ENCODE results near the gene ZNF674.

ZNF674 gene

GRCh38 chrX:46545111-46546005 is at the start of gene ZNF674:
TSS of gene ZNF674 (minus strand) at chrX:46545421. CDS start at chrX:46542087, 3,334 bp downstream.
- peak; percentile 92 to 93 for DNase-seq (ENCODE audit: low read depth in 2 of 2)
- TF ChIP-seq CTCF (IDR thresholded peaks at IDR 0.05; ENCODE audit: low read depth, low read length) = no peak
- H3K4me3 ChIP-seq (replicated peaks in 1 of 2; ENCODE audit: low read depth in 2 of 2, low read length in 2 of 2) = peak within 1 kb of the TSS; percentile 68 to 75

DNA sequence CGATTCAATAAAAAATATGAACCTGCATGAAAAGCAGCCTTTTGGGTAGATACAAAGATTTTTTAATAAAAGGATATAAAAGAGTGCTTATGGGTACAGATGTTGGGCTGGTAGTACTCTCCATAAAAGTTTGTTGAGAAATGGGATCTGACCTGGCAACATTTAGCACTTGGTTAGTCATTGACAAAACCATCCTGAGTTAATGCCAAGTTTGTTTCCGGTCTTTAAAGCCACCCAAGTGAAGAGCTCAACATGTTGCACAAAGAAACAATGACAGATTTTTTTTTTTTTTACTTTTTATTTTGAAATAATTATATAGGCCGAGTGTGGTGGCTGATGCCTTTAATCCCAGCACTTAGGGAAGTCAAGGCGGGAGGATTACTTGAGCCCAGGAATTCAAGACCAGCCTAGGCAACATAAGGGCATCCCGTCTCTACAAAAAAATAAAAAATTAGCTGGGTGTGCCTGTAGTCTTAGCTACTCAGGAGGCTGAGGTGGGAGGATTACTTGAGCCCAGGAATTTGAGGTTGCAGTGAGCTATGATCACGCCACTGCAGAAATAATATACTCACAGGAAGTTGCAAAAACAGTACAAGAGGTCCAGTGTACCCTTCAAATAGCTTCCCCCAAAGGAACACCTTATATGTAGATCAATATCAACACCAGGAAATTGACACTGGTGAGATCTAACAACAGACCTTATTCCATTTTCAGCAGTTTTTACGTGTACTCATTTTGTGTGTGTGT is 44.9 kb upstream of the ZNF674 start:
- no peak for TF ChIP-seq CTCF (IDR thresholded peaks at IDR 0.05; ENCODE audit: low read depth, low read length)
- DNase-seq (ENCODE audit: low read depth in 2 of 2) = peak; percentile 84 to 87
- no peak overlapping the region for H3K4me3 ChIP-seq (replicated peaks in 1 of 2; ENCODE audit: low read depth in 2 of 2, low read length in 2 of 2)

DNA sequence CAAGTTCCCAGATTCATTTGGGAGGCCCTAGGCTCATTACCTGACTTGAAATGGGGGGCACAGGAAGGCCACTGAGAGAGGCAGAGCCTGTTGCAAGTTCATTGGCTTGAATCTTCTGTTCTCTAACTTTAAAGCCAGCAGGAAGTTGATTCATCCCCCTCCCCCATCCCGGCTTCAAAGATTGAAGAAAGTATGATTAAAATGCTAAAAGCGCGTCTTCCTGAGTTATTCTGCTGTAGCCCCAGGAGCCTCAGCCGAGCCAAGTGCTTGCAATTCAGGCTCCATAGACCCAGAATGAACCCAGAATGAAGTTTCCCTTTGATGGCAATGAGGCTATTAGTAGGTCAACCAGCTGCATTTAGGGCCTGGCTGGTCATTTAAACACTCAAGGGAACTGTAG is 43.0 kb upstream of the ZNF674 start:
- H3K4me3 ChIP-seq (replicated peaks in 1 of 2; ENCODE audit: low read depth in 2 of 2, low read length in 2 of 2) = no peak overlapping the region
- DNase-seq (ENCODE audit: low read depth in 2 of 2) = peak; percentile 83 to 86

GRCh38 chrX:46587753-46588171 is 42.5 kb upstream of the ZNF674 start:
- H3K4me3 ChIP-seq (replicated peaks in 1 of 2; ENCODE audit: low read depth in 2 of 2, low read length in 2 of 2) = peak overlapping the region in 1 of 2 donors; percentile 18
- TF ChIP-seq CTCF (IDR thresholded peaks at IDR 0.05; ENCODE audit: low read depth, low read length) = no peak
- DNase-seq (ENCODE audit: low read depth in 2 of 2) = peak; percentile 58 to 62

More for the DNA sequence above, 43.0 kb upstream of the ZNF674 start:
- TF ChIP-seq CTCF (IDR thresholded peaks at IDR 0.05; ENCODE audit: low read depth, low read length) = no peak

DNA sequence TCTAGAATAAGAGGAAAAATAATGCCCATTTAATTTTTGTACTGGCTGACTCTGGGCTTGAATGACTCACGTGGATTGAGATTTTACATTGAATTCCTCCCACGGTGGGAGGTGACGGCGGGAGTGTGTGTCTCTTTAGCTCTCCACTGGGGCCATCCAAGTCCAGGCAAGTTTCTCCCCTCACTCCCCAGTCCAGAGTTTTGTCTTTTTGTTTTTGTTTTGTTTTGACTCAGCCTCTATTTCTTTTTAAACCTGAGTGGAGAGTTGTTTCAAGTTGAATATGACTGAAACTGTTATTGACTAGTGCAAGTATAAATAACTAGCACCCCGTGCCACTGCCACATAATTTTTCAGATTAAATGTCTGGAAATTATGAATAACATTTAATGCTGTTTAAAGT is 41.9 kb upstream of the ZNF674 start:
- H3K4me3 ChIP-seq (replicated peaks in 1 of 2; ENCODE audit: low read depth in 2 of 2, low read length in 2 of 2) = no peak overlapping the region
- no peak for TF ChIP-seq CTCF (IDR thresholded peaks at IDR 0.05; ENCODE audit: low read depth, low read length)
- peak; percentile 58 to 81 for DNase-seq (ENCODE audit: low read depth in 2 of 2)

DNA sequence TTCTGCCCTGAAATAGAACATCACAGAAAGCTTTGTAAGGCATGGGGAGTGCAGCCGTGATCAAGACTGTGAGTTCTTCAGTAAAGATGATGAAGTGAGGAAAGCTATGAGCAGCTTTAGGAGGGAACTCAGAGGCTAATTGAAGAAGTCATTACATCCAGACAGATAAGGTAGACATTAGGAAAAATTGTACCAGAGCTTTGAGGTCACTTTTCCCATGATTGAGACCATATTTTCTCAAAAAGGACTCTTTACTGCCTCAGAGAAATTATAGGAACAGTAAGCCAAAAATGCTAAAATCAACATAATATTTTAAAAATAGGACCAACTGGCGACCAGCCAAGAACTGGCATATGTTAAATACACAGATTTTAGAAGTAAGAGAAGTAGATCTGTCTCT is 39.5 kb upstream of the ZNF674 start:
- no peak overlapping the region for H3K4me3 ChIP-seq (replicated peaks in 1 of 2; ENCODE audit: low read depth in 2 of 2, low read length in 2 of 2)
- TF ChIP-seq CTCF (IDR thresholded peaks at IDR 0.05; ENCODE audit: low read depth, low read length) = no peak
- DNase-seq (ENCODE audit: low read depth in 2 of 2) = no peak
